GM21526 (cell line): ENCODE measurements around the gene PLP1.
"Not testable (repeated sequence)": the region's sequence is repeated elsewhere in the genome, so short reads cannot be mapped to it uniquely, and the experiment has no call there.

ENCODE experiments used
- ATAC-seq: cut with Tn5 transposase; IDR thresholded peaks from one replicate; pipeline ENCODE4 v1.9.1; 2021; ENCODE audit warnings: moderate library complexity; ENCODE audit not compliant: unreplicated experiment, low FRiP score

The PLP1 gene

GRCh38 chrX:103776546-103776945, at the start of gene PLP1:
PLP1 (plus strand) TSS chrX:103776840; CDS start chrX:103776996, 156 bp downstream.
- no peak for ATAC-seq

GRCh38 chrX:103727115-103727514, 49.5 kb upstream of the PLP1 start:
- ATAC-seq = no peak

GRCh38 chrX:103729015-103729414, 47.6 kb upstream of the PLP1 start:
- no peak for ATAC-seq

- no peak for ATAC-seq
Measured at GRCh38 chrX:103730147-103730795, 46.4 kb upstream of the PLP1 start.

- ATAC-seq = no peak
Measured at GRCh38 chrX:103730796-103731493, 45.7 kb upstream of the PLP1 start.

- no peak for ATAC-seq
Measured at GRCh38 chrX:103733017-103733416, 43.6 kb upstream of the PLP1 start.

GRCh38 chrX:103734125-103734760, 42.4 kb upstream of the PLP1 start:
- ATAC-seq = no peak

- no peak for ATAC-seq
Measured at GRCh38 chrX:103737696-103738095, 38.9 kb upstream of the PLP1 start.

GRCh38 chrX:103739421-103739820, 37.2 kb upstream of the PLP1 start:
- no peak for ATAC-seq

- ATAC-seq = no peak
Measured at GRCh38 chrX:103741879-103742278, 34.8 kb upstream of the PLP1 start.

GRCh38 chrX:103742339-103742738, 34.3 kb upstream of the PLP1 start:
- no peak for ATAC-seq

- no peak for ATAC-seq
Measured at GRCh38 chrX:103747163-103747562, 29.5 kb upstream of the PLP1 start.

- ATAC-seq = no peak
Measured at GRCh38 chrX:103754401-103754800, 22.2 kb upstream of the PLP1 start.

GRCh38 chrX:103756736-103757135, 19.9 kb upstream of the PLP1 start:
- ATAC-seq = no peak

- ATAC-seq = no peak
Measured at GRCh38 chrX:103758555-103758954, 18.1 kb upstream of the PLP1 start.

- not testable (repeated sequence) for ATAC-seq
Measured at GRCh38 chrX:103763541-103763940, 13.1 kb upstream of the PLP1 start.

- ATAC-seq = not testable (repeated sequence)
Measured at GRCh38 chrX:103766813-103767555, 9.7 kb upstream of the PLP1 start.

- ATAC-seq = no peak
Measured at GRCh38 chrX:103773445-103773844, 3.2 kb upstream of the PLP1 start.

- ATAC-seq = no peak
Measured at GRCh38 chrX:103774070-103774642, 2.5 kb upstream of the PLP1 start.

GRCh38 chrX:103779141-103779789, 2.6 kb downstream of the PLP1 start:
- ATAC-seq = no peak
